ENCODE results near the gene SNRK. TPM values are rescaled to one million over a fixed set of nuclear protein-coding genes. Genes with fewer than 3 reads are reported as not detected.

SNRK gene
- total and polyA plus RNA-seq, 2 donors (not counting 3 experiments of a cell fraction or from before 2014, with no cell fraction given), result 43.3 to 99.9 TPM

GRCh38 chr3:43288366-43288765 lies 2.0 kb downstream of the SNRK start:
- TF ChIP-seq CTCF (IDR thresholded peaks at IDR 0.05; ENCODE audit: extremely low read depth in 1 of 2, insufficient read depth in 1 of 2, low read depth in 1 of 2, low read length in 2 of 2) (no peak), EZH2 (IDR thresholded peaks at IDR 0.05; ENCODE audit: borderline replicate concordance, low read depth, low read length, severe bottlenecking) (no peak), FOS (IDR thresholded peaks at IDR 0.05; ENCODE audit: borderline replicate concordance, insufficient read depth, low read length) (no peak), GATA2 (IDR thresholded peaks at IDR 0.05; ENCODE audit: insufficient read depth, insufficient read length, low read depth, low read length) (no peak), POLR2A (IDR thresholded peaks at IDR 0.05; ENCODE audit: low read depth, low read length) (no peak), MYC (IDR thresholded peaks at IDR 0.05; ENCODE audit: low read depth, low read length) (no peak)
- TF ChIP-seq, protein P1, sequence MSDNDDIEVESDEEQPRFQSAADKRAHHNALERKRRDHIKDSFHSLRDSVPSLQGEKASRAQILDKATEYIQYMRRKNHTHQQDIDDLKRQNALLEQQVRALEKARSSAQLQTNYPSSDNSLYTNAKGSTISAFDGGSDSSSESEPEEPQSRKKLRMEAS (IDR thresholded peaks at IDR 0.05; ENCODE audit: insufficient read depth, insufficient read length), result no peak
- intact Hi-C loops (cut with micrococcal nuclease), result loop anchor here (1.0 to 10.0 kb wide), 4 partner anchors 215 to 949 kb away; no protein-coding TSS in a partner anchor

More at GRCh38 chr3:43288366-43288765, 2.0 kb downstream of the SNRK start:
- H3K4me1 ChIP-seq (ENCODE audit: control insufficient read depth, extremely low read depth, insufficient read depth, low read length), result peaks cover 58% of the 10 kb centered on the region
- DNase-seq (ENCODE audit: low read depth, low spot score), result peak; percentile 42
- H3K79me2 ChIP-seq (ENCODE audit: control insufficient read depth, insufficient read depth, low read length), result peaks cover 68% of the 10 kb centered on the region
- no TSS peak for BruUV-seq (replicated peaks)
- POLR2A ChIA-PET, result interaction anchor here (0.6 kb wide), 1 partner anchor 25 kb away, joined by 8 read pairs; no protein-coding TSS in a partner anchor
- no peaks in the 10 kb centered on the region for H3K27me3 ChIP-seq (ENCODE audit: control insufficient read depth in 2 of 2, insufficient read depth in 2 of 2, low read length in 2 of 2)
- CTCF ChIA-PET, result no interaction called here
- no peak overlapping the region for H2AFZ ChIP-seq (ENCODE audit: low read depth, low read length)
- peak overlapping the region; percentile 60 to 100 (median 99) for H3K4me3 ChIP-seq (replicated peaks in 1 of 3; ENCODE audit: insufficient read depth in 1 of 3, low read depth in 1 of 3, low read length in 3 of 3)
- dilution Hi-C loops (cut with MboI; ENCODE audit: extremely low pct_ligation_motif_present, low sequenced_read_pairs), result no loop called here
- peak overlapping the region; percentile 100 for H3K27ac ChIP-seq (ENCODE audit: insufficient read depth, low read depth, low read length)
- no peaks in the 10 kb centered on the region for H3K9me1 ChIP-seq (replicated peaks; ENCODE audit: control insufficient read depth, extremely low read depth, insufficient read depth, low read length)
- H3K9me3 ChIP-seq (replicated peaks; ENCODE audit: control insufficient read depth, insufficient read depth, low read length), result no peaks in the 10 kb centered on the region
- FAIRE-seq, result no peak
- H3K9ac ChIP-seq (replicated peaks; ENCODE audit: extremely low read depth, insufficient read depth, low read length), result peak overlapping the region; percentile 100
- peaks cover 13% of the 10 kb centered on the region for H4K20me1 ChIP-seq (replicated peaks; ENCODE audit: control insufficient read depth, extremely low read depth, insufficient read depth, low read length)
- H3K4me2 ChIP-seq (ENCODE audit: insufficient read depth, low read length), result peak overlapping the region; percentile 95
- H3K36me3 ChIP-seq (ENCODE audit: control insufficient read depth in 2 of 2, extremely low read depth in 1 of 2, insufficient read depth in 2 of 2, low read length in 2 of 2), result peaks cover 0 to 20% of the 10 kb centered on the region in 2 experiments

All from endothelial cell of umbilical vein (primary cell).